ENCODE results near the gene MACROD2. TPM values are rescaled to one million over a fixed set of nuclear protein-coding genes. Genes with fewer than 3 reads are reported as not detected.
A peak's percentile ranks its signal among the peaks of the same experiment; 100 is the strongest.

The MACROD2 gene
- total and polyA plus RNA-seq, 2 experiments from 2014 or later = 2.8 to 4.3 TPM

DNA sequence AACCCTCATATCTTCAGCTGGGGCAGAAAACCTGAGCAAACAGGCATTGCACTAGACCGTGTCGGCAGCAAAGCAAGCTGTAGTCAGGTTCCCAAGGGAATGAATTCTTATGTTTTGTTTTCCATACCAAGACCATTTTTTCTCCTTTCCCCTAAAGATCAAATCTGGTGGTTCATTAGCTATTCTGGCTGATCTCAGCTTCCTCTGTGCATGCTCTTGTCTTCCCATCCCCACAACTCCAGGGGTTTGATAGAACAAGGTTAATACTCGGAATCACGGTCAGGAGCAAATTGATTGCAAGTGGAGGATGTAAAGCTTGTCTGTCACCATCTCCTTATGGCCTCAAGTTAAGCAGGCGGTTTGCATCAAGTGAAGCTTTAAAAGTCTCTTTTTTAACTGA is 1799.1 kb downstream of the MACROD2 start:
- ATAC-seq = no peak

More for the DNA sequence above, 1799.1 kb downstream of the MACROD2 start:
- no peaks in the 10 kb centered on the region for H3F3A ChIP-seq (replicated peaks; ENCODE audit: low read depth)
- no peaks in the 10 kb centered on the region for H3K36me3 Mint-ChIP-seq (ENCODE audit: low read depth)
- H3K9me2 ChIP-seq (ENCODE audit: insufficient read depth) = peaks cover 3% of the 10 kb centered on the region; the same call in 1 of the 2 replicates
- DNase-seq (ENCODE audit: low spot score) = no peak
- H3K9me3 Mint-ChIP-seq = no peaks in the 10 kb centered on the region
- no peaks in the 10 kb centered on the region for H3K36me3 ChIP-seq (ENCODE audit: insufficient read depth)
- no peaks in the 10 kb centered on the region for H3K79me2 ChIP-seq (replicated peaks; ENCODE audit: insufficient read depth)
- no peak overlapping the region for H3K27ac ChIP-seq (ENCODE audit: low read depth)
- H3K4me1 ChIP-seq (ENCODE audit: insufficient read depth) = peaks cover 15% of the 10 kb centered on the region
- H3K4me3 ChIP-seq = no peak overlapping the region
- H3K4me2 ChIP-seq = no peak overlapping the region
- 0 out of 2 replicates have a peak overlapping the region, but pooled peaks have one; percentile 20 for H2AFZ ChIP-seq
- TF ChIP-seq ZNF331 (CRISPR knock-in tag; IDR thresholded peaks at IDR 0.05; ENCODE audit: low read depth) (no peak), STAT1 (IDR thresholded peaks at IDR 0.05; ENCODE audit: unreplicated experiment) (no peak), ZNF114 (CRISPR knock-in tag; IDR thresholded peaks at IDR 0.05) (no peak), EZH2phosphoT487 (IDR thresholded peaks at IDR 0.05; ENCODE audit: unreplicated experiment) (no peak), JUNB (IDR thresholded peaks at IDR 0.05; ENCODE audit: unreplicated experiment) (no peak), EZH2 (IDR thresholded peaks at IDR 0.05; ENCODE audit: low read depth, unreplicated experiment) (no peak), POLR2AphosphoS5 (IDR thresholded peaks at IDR 0.05; ENCODE audit: low read depth) (no peak), NANOG (IDR thresholded peaks at IDR 0.05; ENCODE audit: borderline replicate concordance) (no peak), CREB1 (CRISPR knock-in tag; IDR thresholded peaks at IDR 0.05; ENCODE audit: low read depth) (no peak)
- TF ChIP-seq, protein P1, sequence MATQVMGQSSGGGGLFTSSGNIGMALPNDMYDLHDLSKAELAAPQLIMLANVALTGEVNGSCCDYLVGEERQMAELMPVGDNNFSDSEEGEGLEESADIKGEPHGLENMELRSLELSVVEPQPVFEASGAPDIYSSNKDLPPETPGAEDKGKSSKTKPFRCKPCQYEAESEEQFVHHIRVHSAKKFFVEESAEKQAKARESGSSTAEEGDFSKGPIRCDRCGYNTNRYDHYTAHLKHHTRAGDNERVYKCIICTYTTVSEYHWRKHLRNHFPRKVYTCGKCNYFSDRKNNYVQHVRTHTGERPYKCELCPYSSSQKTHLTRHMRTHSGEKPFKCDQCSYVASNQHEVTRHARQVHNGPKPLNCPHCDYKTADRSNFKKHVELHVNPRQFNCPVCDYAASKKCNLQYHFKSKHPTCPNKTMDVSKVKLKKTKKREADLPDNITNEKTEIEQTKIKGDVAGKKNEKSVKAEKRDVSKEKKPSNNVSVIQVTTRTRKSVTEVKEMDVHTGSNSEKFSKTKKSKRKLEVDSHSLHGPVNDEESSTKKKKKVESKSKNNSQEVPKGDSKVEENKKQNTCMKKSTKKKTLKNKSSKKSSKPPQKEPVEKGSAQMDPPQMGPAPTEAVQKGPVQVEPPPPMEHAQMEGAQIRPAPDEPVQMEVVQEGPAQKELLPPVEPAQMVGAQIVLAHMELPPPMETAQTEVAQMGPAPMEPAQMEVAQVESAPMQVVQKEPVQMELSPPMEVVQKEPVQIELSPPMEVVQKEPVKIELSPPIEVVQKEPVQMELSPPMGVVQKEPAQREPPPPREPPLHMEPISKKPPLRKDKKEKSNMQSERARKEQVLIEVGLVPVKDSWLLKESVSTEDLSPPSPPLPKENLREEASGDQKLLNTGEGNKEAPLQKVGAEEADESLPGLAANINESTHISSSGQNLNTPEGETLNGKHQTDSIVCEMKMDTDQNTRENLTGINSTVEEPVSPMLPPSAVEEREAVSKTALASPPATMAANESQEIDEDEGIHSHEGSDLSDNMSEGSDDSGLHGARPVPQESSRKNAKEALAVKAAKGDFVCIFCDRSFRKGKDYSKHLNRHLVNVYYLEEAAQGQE (IDR thresholded peaks at IDR 0.05; ENCODE audit: unreplicated experiment) = no peak
- TF ChIP-seq, protein P2, sequence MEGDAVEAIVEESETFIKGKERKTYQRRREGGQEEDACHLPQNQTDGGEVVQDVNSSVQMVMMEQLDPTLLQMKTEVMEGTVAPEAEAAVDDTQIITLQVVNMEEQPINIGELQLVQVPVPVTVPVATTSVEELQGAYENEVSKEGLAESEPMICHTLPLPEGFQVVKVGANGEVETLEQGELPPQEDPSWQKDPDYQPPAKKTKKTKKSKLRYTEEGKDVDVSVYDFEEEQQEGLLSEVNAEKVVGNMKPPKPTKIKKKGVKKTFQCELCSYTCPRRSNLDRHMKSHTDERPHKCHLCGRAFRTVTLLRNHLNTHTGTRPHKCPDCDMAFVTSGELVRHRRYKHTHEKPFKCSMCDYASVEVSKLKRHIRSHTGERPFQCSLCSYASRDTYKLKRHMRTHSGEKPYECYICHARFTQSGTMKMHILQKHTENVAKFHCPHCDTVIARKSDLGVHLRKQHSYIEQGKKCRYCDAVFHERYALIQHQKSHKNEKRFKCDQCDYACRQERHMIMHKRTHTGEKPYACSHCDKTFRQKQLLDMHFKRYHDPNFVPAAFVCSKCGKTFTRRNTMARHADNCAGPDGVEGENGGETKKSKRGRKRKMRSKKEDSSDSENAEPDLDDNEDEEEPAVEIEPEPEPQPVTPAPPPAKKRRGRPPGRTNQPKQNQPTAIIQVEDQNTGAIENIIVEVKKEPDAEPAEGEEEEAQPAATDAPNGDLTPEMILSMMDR (conservative IDR thresholded peaks at IDR 0.05; ENCODE audit: low read depth in 2 of 2) = no peak
- TF ChIP-seq, protein P3, sequence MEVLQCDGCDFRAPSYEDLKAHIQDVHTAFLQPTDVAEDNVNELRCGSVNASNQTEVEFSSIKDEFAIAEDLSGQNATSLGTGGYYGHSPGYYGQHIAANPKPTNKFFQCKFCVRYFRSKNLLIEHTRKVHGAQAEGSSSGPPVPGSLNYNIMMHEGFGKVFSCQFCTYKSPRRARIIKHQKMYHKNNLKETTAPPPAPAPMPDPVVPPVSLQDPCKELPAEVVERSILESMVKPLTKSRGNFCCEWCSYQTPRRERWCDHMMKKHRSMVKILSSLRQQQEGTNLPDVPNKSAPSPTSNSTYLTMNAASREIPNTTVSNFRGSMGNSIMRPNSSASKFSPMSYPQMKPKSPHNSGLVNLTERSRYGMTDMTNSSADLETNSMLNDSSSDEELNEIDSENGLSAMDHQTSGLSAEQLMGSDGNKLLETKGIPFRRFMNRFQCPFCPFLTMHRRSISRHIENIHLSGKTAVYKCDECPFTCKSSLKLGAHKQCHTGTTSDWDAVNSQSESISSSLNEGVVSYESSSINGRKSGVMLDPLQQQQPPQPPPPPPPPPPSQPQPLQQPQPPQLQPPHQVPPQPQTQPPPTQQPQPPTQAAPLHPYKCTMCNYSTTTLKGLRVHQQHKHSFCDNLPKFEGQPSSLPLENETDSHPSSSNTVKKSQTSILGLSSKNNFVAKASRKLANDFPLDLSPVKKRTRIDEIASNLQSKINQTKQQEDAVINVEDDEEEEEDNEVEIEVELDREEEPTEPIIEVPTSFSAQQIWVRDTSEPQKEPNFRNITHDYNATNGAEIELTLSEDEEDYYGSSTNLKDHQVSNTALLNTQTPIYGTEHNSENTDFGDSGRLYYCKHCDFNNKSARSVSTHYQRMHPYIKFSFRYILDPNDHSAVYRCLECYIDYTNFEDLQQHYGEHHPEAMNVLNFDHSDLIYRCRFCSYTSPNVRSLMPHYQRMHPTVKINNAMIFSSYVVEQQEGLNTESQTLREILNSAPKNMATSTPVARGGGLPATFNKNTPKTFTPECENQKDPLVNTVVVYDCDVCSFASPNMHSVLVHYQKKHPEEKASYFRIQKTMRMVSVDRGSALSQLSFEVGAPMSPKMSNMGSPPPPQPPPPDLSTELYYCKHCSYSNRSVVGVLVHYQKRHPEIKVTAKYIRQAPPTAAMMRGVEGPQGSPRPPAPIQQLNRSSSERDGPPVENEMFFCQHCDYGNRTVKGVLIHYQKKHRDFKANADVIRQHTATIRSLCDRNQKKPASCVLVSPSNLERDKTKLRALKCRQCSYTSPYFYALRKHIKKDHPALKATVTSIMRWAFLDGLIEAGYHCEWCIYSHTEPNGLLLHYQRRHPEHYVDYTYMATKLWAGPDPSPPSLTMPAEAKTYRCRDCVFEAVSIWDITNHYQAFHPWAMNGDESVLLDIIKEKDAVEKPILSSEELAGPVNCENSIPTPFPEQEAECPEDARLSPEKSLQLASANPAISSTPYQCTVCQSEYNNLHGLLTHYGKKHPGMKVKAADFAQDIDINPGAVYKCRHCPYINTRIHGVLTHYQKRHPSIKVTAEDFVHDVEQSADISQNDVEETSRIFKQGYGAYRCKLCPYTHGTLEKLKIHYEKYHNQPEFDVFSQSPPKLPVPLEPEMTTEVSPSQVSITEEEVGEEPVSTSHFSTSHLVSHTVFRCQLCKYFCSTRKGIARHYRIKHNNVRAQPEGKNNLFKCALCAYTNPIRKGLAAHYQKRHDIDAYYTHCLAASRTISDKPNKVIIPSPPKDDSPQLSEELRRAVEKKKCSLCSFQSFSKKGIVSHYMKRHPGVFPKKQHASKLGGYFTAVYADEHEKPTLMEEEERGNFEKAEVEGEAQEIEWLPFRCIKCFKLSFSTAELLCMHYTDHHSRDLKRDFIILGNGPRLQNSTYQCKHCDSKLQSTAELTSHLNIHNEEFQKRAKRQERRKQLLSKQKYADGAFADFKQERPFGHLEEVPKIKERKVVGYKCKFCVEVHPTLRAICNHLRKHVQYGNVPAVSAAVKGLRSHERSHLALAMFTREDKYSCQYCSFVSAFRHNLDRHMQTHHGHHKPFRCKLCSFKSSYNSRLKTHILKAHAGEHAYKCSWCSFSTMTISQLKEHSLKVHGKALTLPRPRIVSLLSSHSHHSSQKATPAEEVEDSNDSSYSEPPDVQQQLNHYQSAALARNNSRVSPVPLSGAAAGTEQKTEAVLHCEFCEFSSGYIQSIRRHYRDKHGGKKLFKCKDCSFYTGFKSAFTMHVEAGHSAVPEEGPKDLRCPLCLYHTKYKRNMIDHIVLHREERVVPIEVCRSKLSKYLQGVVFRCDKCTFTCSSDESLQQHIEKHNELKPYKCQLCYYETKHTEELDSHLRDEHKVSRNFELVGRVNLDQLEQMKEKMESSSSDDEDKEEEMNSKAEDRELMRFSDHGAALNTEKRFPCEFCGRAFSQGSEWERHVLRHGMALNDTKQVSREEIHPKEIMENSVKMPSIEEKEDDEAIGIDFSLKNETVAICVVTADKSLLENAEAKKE (CRISPR knock-in tag; IDR thresholded peaks at IDR 0.05) = no peak
- TF ChIP-seq, protein P4, sequence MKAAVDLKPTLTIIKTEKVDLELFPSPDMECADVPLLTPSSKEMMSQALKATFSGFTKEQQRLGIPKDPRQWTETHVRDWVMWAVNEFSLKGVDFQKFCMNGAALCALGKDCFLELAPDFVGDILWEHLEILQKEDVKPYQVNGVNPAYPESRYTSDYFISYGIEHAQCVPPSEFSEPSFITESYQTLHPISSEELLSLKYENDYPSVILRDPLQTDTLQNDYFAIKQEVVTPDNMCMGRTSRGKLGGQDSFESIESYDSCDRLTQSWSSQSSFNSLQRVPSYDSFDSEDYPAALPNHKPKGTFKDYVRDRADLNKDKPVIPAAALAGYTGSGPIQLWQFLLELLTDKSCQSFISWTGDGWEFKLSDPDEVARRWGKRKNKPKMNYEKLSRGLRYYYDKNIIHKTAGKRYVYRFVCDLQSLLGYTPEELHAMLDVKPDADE (IDR thresholded peaks at IDR 0.05) = no peak
- H3K27me3 ChIP-seq (ENCODE audit: insufficient read depth) = no peaks in the 10 kb centered on the region
- H3K4me1 Mint-ChIP-seq = peaks cover 18% of the 10 kb centered on the region
- no peaks in the 10 kb centered on the region for H3K27me3 Mint-ChIP-seq (ENCODE audit: insufficient read depth, low read depth, poor library complexity)
- H3K4me3 Mint-ChIP-seq = no peak overlapping the region
- peak overlapping the region; percentile 80 for H3K27ac Mint-ChIP-seq
- no peaks in the 10 kb centered on the region for H4K20me1 ChIP-seq (replicated peaks; ENCODE audit: insufficient read depth)

Measured in GM23338 (cell line).